ENCODE measurements around the gene UMAD1.

DNA sequence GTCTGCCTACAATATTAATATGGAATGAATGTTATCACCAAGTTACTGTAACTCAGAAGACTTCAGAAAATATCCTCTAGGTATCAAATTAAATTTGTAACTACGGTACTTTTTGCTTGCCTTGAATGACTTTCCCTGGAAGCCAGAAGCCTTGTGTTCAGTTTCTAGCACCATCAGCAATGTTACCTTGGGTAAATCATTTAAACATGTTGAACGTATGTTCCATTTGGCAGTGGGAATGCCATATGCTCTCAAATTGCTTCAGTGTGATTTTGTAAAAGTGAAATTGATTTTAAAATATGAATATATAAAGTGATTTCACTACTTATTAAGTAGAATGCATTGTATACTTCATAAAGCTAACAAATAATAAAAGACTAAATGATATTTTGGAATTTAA, 66.7 kb downstream of the UMAD1 start:
- TF ChIP-seq, protein P1, sequence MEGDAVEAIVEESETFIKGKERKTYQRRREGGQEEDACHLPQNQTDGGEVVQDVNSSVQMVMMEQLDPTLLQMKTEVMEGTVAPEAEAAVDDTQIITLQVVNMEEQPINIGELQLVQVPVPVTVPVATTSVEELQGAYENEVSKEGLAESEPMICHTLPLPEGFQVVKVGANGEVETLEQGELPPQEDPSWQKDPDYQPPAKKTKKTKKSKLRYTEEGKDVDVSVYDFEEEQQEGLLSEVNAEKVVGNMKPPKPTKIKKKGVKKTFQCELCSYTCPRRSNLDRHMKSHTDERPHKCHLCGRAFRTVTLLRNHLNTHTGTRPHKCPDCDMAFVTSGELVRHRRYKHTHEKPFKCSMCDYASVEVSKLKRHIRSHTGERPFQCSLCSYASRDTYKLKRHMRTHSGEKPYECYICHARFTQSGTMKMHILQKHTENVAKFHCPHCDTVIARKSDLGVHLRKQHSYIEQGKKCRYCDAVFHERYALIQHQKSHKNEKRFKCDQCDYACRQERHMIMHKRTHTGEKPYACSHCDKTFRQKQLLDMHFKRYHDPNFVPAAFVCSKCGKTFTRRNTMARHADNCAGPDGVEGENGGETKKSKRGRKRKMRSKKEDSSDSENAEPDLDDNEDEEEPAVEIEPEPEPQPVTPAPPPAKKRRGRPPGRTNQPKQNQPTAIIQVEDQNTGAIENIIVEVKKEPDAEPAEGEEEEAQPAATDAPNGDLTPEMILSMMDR (conservative IDR thresholded peaks at IDR 0.05; ENCODE audit: low read length), result no peak
- TF ChIP-seq EZH2phosphoT487 (IDR thresholded peaks at IDR 0.05; ENCODE audit: borderline replicate concordance), result no peak
